ENCODE results near the gene HYAL4.
"Not testable (repeated sequence)": the region's sequence is repeated elsewhere in the genome, so short reads cannot be mapped to it uniquely, and the experiment has no call there.

HYAL4 gene

GRCh38 chr7:123849855-123850254, 4.9 kb downstream of the HYAL4 start:
- Histone ChIP-seq H3K27me3 (ENCODE audit: low read depth, low read length) (no peaks in the 10 kb centered on the region), H3K4me1 (ENCODE audit: control insufficient read depth in 1 of 2, insufficient read depth in 2 of 2, low read length in 2 of 2) (no peaks in the 10 kb centered on the region), H3K27ac (ENCODE audit: low read length) (no peak overlapping the region), H3K36me3 (ENCODE audit: control insufficient read depth in 1 of 2, insufficient read depth in 2 of 2, low read length in 2 of 2) (no peaks in the 10 kb centered on the region), H3K9me3 (ENCODE audit: control insufficient read depth in 1 of 2, low read length in 2 of 2) (no peaks in the 10 kb centered on the region), H3K4me3 (ENCODE audit: low read depth in 1 of 2, low read length in 2 of 2) (no peak overlapping the region)

DNA sequence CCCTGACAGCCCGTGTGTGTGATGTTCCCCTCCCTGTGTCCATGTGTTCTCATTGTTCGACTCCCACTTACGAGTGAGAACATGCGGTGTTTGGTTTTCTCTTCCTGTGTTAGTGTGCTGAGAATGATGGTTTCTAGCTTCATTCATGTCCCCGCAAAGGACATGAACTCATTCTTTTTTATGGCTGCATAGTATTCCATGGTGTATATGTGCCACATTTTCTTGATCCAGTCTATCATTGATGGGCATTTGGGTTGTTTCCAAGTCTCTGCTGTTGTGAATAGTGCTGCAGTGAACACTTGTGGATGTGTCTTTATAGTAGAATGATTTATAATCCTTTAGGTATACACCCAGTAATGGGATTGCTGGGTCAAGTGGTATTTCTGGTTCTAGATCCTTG, 6.4 kb downstream of the HYAL4 start:
- H3K36me3 ChIP-seq (ENCODE audit: control insufficient read depth in 1 of 2, insufficient read depth in 2 of 2, low read length in 2 of 2); H3K4me3 ChIP-seq (ENCODE audit: low read depth in 1 of 2, low read length in 2 of 2); H3K4me1 ChIP-seq (ENCODE audit: control insufficient read depth in 1 of 2, insufficient read depth in 2 of 2, low read length in 2 of 2); H3K27me3 ChIP-seq (ENCODE audit: low read depth, low read length); H3K9me3 ChIP-seq (ENCODE audit: control insufficient read depth in 1 of 2, low read length in 2 of 2); H3K27ac ChIP-seq (ENCODE audit: low read length): not testable (repeated sequence)

- H3K4me1 ChIP-seq (ENCODE audit: control insufficient read depth in 1 of 2, insufficient read depth in 2 of 2, low read length in 2 of 2); H3K36me3 ChIP-seq (ENCODE audit: control insufficient read depth in 1 of 2, insufficient read depth in 2 of 2, low read length in 2 of 2); H3K27me3 ChIP-seq (ENCODE audit: low read depth, low read length); H3K9me3 ChIP-seq (ENCODE audit: control insufficient read depth in 1 of 2, low read length in 2 of 2); H3K27ac ChIP-seq (ENCODE audit: low read length); H3K4me3 ChIP-seq (ENCODE audit: low read depth in 1 of 2, low read length in 2 of 2): not testable (repeated sequence)
These were observed 9.3 kb downstream of the HYAL4 start for GRCh38 chr7:123854291-123854690.

- H3K27ac ChIP-seq (ENCODE audit: low read length); H3K36me3 ChIP-seq (ENCODE audit: control insufficient read depth in 1 of 2, insufficient read depth in 2 of 2, low read length in 2 of 2); H3K4me1 ChIP-seq (ENCODE audit: control insufficient read depth in 1 of 2, insufficient read depth in 2 of 2, low read length in 2 of 2); H3K4me3 ChIP-seq (ENCODE audit: low read depth in 1 of 2, low read length in 2 of 2); H3K27me3 ChIP-seq (ENCODE audit: low read depth, low read length); H3K9me3 ChIP-seq (ENCODE audit: control insufficient read depth in 1 of 2, low read length in 2 of 2): not testable (repeated sequence)
These were observed 11.5 kb downstream of the HYAL4 start for GRCh38 chr7:123856428-123856827.

DNA sequence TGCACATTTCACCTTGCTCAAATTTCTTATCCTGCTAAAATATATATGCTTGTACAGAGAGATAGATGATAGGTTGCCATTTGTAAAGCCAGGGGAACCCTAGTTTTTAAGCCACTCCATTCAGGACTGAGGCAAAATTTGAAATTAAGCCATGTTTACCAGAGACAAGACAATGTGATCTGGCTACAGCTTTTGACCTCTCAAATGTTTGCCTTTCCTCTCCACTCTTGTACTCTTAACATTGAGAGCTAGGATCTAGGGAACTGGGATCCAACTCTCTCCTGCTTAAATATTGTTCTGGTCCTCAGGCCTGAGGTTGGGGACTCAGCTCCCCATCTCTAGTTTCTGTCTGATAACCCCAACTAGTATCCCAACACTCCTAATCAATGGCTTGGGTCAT, 15.9 kb downstream of the HYAL4 start:
- no peak overlapping the region for H3K27ac ChIP-seq (ENCODE audit: low read length)
- H3K4me3 ChIP-seq (ENCODE audit: low read depth in 1 of 2, low read length in 2 of 2): no peak overlapping the region
- H3K4me1 ChIP-seq (ENCODE audit: control insufficient read depth in 1 of 2, insufficient read depth in 2 of 2, low read length in 2 of 2): no peaks in the 10 kb centered on the region
- no peaks in the 10 kb centered on the region for H3K9me3 ChIP-seq (ENCODE audit: control insufficient read depth in 1 of 2, low read length in 2 of 2)
- no peaks in the 10 kb centered on the region for H3K27me3 ChIP-seq (ENCODE audit: low read depth, low read length)
- H3K36me3 ChIP-seq (ENCODE audit: control insufficient read depth in 1 of 2, insufficient read depth in 2 of 2, low read length in 2 of 2): no peaks in the 10 kb centered on the region

- H3K4me1 ChIP-seq (ENCODE audit: control insufficient read depth in 1 of 2, insufficient read depth in 2 of 2, low read length in 2 of 2): no peaks in the 10 kb centered on the region
- no peaks in the 10 kb centered on the region for H3K9me3 ChIP-seq (ENCODE audit: control insufficient read depth in 1 of 2, low read length in 2 of 2)
- H3K36me3 ChIP-seq (ENCODE audit: control insufficient read depth in 1 of 2, insufficient read depth in 2 of 2, low read length in 2 of 2): no peaks in the 10 kb centered on the region
- no peak overlapping the region for H3K4me3 ChIP-seq (ENCODE audit: low read depth in 1 of 2, low read length in 2 of 2)
- no peak overlapping the region for H3K27ac ChIP-seq (ENCODE audit: low read length)
- no peaks in the 10 kb centered on the region for H3K27me3 ChIP-seq (ENCODE audit: low read depth, low read length)
These were observed 17.8 kb downstream of the HYAL4 start for GRCh38 chr7:123862775-123863174.

DNA sequence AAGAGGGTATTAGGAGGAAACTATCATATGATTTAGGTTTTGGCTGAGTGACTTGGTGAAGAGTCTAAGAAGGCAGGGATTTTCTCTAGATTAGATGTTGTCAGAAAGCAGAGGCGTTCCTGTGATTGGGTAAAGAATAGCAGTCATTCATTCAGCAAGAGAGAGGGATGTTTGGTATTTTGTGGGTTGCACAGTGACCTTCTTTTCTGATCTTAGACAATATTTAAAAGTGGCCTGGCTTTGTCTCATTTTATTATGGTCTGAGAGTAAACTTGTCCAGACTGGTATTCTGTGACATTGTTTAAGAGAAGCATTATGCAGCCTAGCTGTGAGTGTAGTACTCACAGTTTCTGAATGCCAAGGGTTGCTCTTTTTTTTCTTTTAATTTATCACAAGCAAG, 18.5 kb downstream of the HYAL4 start:
- no peak overlapping the region for H3K27ac ChIP-seq (ENCODE audit: low read length)
- H3K36me3 ChIP-seq (ENCODE audit: control insufficient read depth in 1 of 2, insufficient read depth in 2 of 2, low read length in 2 of 2): no peaks in the 10 kb centered on the region
- H3K27me3 ChIP-seq (ENCODE audit: low read depth, low read length): no peaks in the 10 kb centered on the region
- H3K9me3 ChIP-seq (ENCODE audit: control insufficient read depth in 1 of 2, low read length in 2 of 2): no peaks in the 10 kb centered on the region
- no peaks in the 10 kb centered on the region for H3K4me1 ChIP-seq (ENCODE audit: control insufficient read depth in 1 of 2, insufficient read depth in 2 of 2, low read length in 2 of 2)
- H3K4me3 ChIP-seq (ENCODE audit: low read depth in 1 of 2, low read length in 2 of 2): no peak overlapping the region

DNA sequence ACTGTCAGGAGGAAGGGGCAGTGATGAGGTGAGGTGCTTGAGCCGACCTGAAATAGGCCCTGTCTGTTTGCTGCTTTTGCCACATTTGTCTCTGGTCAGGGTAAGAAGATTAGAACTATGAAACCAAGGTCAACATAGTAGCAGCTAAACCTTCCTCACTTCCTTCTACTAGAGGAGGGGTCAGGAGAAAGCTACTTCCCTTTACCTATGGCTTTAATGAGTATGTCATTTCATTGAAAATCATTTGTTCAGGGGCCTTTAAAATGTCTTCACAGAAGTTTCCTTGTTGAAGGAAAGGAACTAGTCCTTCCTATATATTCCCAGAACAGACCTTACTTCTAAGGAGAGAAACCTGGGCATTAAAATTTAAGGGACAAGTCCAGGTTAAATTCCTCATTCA, 19.0 kb downstream of the HYAL4 start:
- Histone ChIP-seq H3K27me3 (ENCODE audit: low read depth, low read length) (no peaks in the 10 kb centered on the region), H3K27ac (ENCODE audit: low read length) (no peak overlapping the region), H3K4me1 (ENCODE audit: control insufficient read depth in 1 of 2, insufficient read depth in 2 of 2, low read length in 2 of 2) (no peaks in the 10 kb centered on the region), H3K9me3 (ENCODE audit: control insufficient read depth in 1 of 2, low read length in 2 of 2) (no peaks in the 10 kb centered on the region), H3K36me3 (ENCODE audit: control insufficient read depth in 1 of 2, insufficient read depth in 2 of 2, low read length in 2 of 2) (no peaks in the 10 kb centered on the region), H3K4me3 (ENCODE audit: low read depth in 1 of 2, low read length in 2 of 2) (no peak overlapping the region)

GRCh38 chr7:123864436-123864835, 19.5 kb downstream of the HYAL4 start:
- Histone ChIP-seq H3K4me1 (ENCODE audit: control insufficient read depth in 1 of 2, insufficient read depth in 2 of 2, low read length in 2 of 2) (no peaks in the 10 kb centered on the region), H3K27me3 (ENCODE audit: low read depth, low read length) (no peaks in the 10 kb centered on the region), H3K36me3 (ENCODE audit: control insufficient read depth in 1 of 2, insufficient read depth in 2 of 2, low read length in 2 of 2) (no peaks in the 10 kb centered on the region), H3K4me3 (ENCODE audit: low read depth in 1 of 2, low read length in 2 of 2) (no peak overlapping the region), H3K9me3 (ENCODE audit: control insufficient read depth in 1 of 2, low read length in 2 of 2) (no peaks in the 10 kb centered on the region), H3K27ac (ENCODE audit: low read length) (no peak overlapping the region)

DNA sequence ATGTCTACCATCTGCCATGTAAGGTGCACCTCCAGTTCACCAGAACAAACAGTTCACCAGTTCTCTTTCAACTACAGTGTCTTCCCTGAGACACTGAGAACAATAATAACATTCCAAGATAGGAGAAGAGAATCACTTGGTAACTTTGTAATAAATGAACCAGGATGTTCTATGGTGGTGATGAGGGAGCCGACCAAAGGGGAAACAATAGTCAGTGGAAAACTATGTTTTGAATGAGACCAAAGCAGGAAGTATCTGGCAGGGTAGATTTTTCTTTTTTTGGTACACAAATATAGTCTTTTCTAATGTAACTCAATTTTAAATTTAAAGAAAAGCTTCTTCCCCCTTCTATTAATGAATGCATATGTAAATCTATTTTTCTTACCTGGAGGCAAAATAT, 20.0 kb downstream of the HYAL4 start:
- Histone ChIP-seq H3K27ac (ENCODE audit: low read length) (no peak overlapping the region), H3K27me3 (ENCODE audit: low read depth, low read length) (no peaks in the 10 kb centered on the region), H3K36me3 (ENCODE audit: control insufficient read depth in 1 of 2, insufficient read depth in 2 of 2, low read length in 2 of 2) (no peaks in the 10 kb centered on the region), H3K9me3 (ENCODE audit: control insufficient read depth in 1 of 2, low read length in 2 of 2) (no peaks in the 10 kb centered on the region), H3K4me1 (ENCODE audit: control insufficient read depth in 1 of 2, insufficient read depth in 2 of 2, low read length in 2 of 2) (no peaks in the 10 kb centered on the region), H3K4me3 (ENCODE audit: low read depth in 1 of 2, low read length in 2 of 2) (no peak overlapping the region)

DNA sequence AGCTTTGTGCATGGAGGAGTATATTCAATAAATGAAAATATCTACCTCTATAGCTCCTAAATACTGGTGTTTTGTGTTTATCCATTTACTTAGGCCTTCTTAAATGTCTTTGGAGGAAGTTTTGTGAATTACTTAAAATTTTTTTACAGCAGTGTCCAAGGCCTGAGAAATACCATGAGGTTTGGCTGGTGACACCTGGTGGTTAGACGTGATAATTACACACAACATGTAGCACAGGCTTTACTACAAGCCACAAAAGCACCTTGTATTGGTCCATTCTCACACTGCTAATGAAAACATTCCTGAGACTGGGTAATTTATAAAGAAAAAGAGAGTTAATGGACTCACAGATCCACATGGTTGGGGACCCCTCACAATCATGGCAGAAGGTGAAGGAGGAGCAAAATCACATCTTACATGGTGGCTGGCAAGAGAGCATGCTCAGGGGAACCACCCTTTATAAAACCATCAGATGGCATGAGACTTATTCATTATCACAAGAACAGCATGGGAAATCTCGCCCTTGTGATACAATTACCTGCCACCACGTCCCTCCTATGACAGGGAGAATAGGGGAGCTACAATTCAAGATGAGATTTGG, 20.6 kb downstream of the HYAL4 start:
- H3K27ac ChIP-seq (ENCODE audit: low read length): no peak overlapping the region
- no peak overlapping the region for H3K4me3 ChIP-seq (ENCODE audit: low read depth in 1 of 2, low read length in 2 of 2)
- no peaks in the 10 kb centered on the region for H3K4me1 ChIP-seq (ENCODE audit: control insufficient read depth in 1 of 2, insufficient read depth in 2 of 2, low read length in 2 of 2)
- no peaks in the 10 kb centered on the region for H3K9me3 ChIP-seq (ENCODE audit: control insufficient read depth in 1 of 2, low read length in 2 of 2)
- H3K36me3 ChIP-seq (ENCODE audit: control insufficient read depth in 1 of 2, insufficient read depth in 2 of 2, low read length in 2 of 2): no peaks in the 10 kb centered on the region
- H3K27me3 ChIP-seq (ENCODE audit: low read depth, low read length): no peaks in the 10 kb centered on the region

- no peak overlapping the region for H3K27ac ChIP-seq (ENCODE audit: low read length)
- no peaks in the 10 kb centered on the region for H3K36me3 ChIP-seq (ENCODE audit: control insufficient read depth in 1 of 2, insufficient read depth in 2 of 2, low read length in 2 of 2)
- no peaks in the 10 kb centered on the region for H3K4me1 ChIP-seq (ENCODE audit: control insufficient read depth in 1 of 2, insufficient read depth in 2 of 2, low read length in 2 of 2)
- no peaks in the 10 kb centered on the region for H3K27me3 ChIP-seq (ENCODE audit: low read depth, low read length)
- no peak overlapping the region for H3K4me3 ChIP-seq (ENCODE audit: low read depth in 1 of 2, low read length in 2 of 2)
- no peaks in the 10 kb centered on the region for H3K9me3 ChIP-seq (ENCODE audit: control insufficient read depth in 1 of 2, low read length in 2 of 2)
These were observed 22.3 kb downstream of the HYAL4 start for GRCh38 chr7:123867225-123867624.
